Ovary (tissue), 9 donors: ENCODE results near the gene BCAS1. TPM values are rescaled to one million over a fixed set of nuclear protein-coding genes. Genes with fewer than 3 reads are reported as not detected.

Experiments
- DNase-seq, 5 donors: peaks; one replicate each; pipeline ENCODE4 v3.0.0-alpha.2; 2019 to 2020
- H3K27ac ChIP-seq, 2 donors: fragments of 200-600 bp; one replicate each; pipeline versions ENCODE4 v1.5.1 to v1.8.0; 2019 to 2022
- H3K27me3 ChIP-seq: fragments of 200-600 bp; one replicate; pipeline ENCODE4 v1.8.0; 2022
- H3K36me3 ChIP-seq: fragments of 200-600 bp; sonication (generic); one replicate; pipeline ENCODE4 v1.5.1; 2019
- H3K4me1 ChIP-seq: one replicate; pipeline ENCODE4 v1.8.1; 2013; ENCODE audit warnings: mild to moderate bottlenecking, moderate library complexity; ENCODE audit not compliant: insufficient read depth
- H3K4me3 ChIP-seq: fragments of 200-600 bp; sonication (generic); one replicate; pipeline ENCODE4 v1.5.1; 2017
- H3K9me3 ChIP-seq, 2 donors: fragments of 200-600 bp in 1 of 2; sonication (generic) in 1 of 2; one replicate each; pipeline versions ENCODE4 v1.5.1 to v1.8.1; 2013 to 2019; ENCODE audit warnings: mild to moderate bottlenecking in 1 of 2, moderate library complexity in 1 of 2
- EP300 ChIP-seq: sonication (generic); formaldehyde crosslinking; IDR thresholded peaks from one replicate; pipeline ENCODE4 v1.6.1; 2017; ENCODE audit warnings: antibody characterized with exemption
- POLR2A ChIP-seq: fragments of 450-650 bp; IDR thresholded peaks from one replicate; pipeline ENCODE4 v1.6.1; 2017; ENCODE audit warnings: antibody characterized with exemption, mild to moderate bottlenecking, moderate library complexity
- WGBS, 3 donors: extraction: QIAGEN DNeasy Blood & Tissue Kit in 1 of 3; methylation state at CpG; one replicate each; pipeline versions ENCODE4 v1.1.5 to v1.1.7; 2013 to 2017; 5-methylcytosine and 5-hydroxymethylcytosine counted together
- intact Hi-C, 4 donors: fragments of 100-400 bp; cut with DNase I; formaldehyde crosslinking; loops; one replicate each; pipeline versions ENCODE4 v1.11.0 to v1.15.1; 2022 to 2023
- polyA plus RNA-seq, 2 donors: library from polyadenylated mRNA; stranded (reverse); fragments of 200-250 nt in 1 of 2; fragments of 350-450 nt in 1 of 2; fragmentation: Illumina TruSeq in 1 of 2; extraction: RNeasy Lipid Tissue Mini Kit (QIAGEN cat#74804) in 1 of 2; gene quantifications; one replicate each; pipeline ENCODE4 v1.2.3, GENCODE V29; 2013 to 2014
- total RNA-seq, 7 donors: library from RNA; depleted of rRNA in 2 of 7; stranded (reverse); fragments of >200 nt in 2 of 7; fragmentation: NEBNext Ultra II Directional in 3 of 7; extraction: Animal tissue kit (Norgen Biotek cat#: 25700) in 3 of 7; gene quantifications; one replicate each; pipeline versions ENCODE4 v1.1.0 to v1.2.4, GENCODE V29; 2016 to 2023
- TF ChIP-seq, protein P1 (sequence below), 3 donors: fragments of 450-650 bp in 2 of 3; fragments of 200-600 bp in 1 of 3; IDR thresholded peaks; one replicate each; pipeline versions ENCODE4 v1.5.1 to v1.8.0; 2016 to 2022; ENCODE audit warnings: antibody characterized with exemption in 3 of 3, mild to moderate bottlenecking in 1 of 3
- donor health status: DM: no; HTN: no; CAD: no; lungs with moderate emphysema.
- donor health status: DM: no; HTN: no; CAD: no.
- donor health status: Bipolar disorder and iron deficiency.
- donor health status: DM: yes; HTN: yes; CAD: no.
- donor health status: DM: no; HTN: no; CAD: no.
- donor health status: DM: yes; HTN: yes; CAD: no.

The BCAS1 gene
- total and polyA plus RNA-seq, 9 donors = 0.13 to 0.92 (median 0.51) TPM; not detected in 2

- Histone ChIP-seq H3K36me3 (no peaks in the 10 kb centered on the region), H3K27me3 (no peaks in the 10 kb centered on the region), H3K9me3 (no peaks in the 10 kb centered on the region), H3K4me1 (peaks cover 3% of the 10 kb centered on the region), H3K27ac (no peak overlapping the region), H3K4me3 (no peak overlapping the region)
- DNase-seq = no peak
- TF ChIP-seq EP300 = no peak
- no peak for TF ChIP-seq POLR2A
- TF ChIP-seq, protein P1, sequence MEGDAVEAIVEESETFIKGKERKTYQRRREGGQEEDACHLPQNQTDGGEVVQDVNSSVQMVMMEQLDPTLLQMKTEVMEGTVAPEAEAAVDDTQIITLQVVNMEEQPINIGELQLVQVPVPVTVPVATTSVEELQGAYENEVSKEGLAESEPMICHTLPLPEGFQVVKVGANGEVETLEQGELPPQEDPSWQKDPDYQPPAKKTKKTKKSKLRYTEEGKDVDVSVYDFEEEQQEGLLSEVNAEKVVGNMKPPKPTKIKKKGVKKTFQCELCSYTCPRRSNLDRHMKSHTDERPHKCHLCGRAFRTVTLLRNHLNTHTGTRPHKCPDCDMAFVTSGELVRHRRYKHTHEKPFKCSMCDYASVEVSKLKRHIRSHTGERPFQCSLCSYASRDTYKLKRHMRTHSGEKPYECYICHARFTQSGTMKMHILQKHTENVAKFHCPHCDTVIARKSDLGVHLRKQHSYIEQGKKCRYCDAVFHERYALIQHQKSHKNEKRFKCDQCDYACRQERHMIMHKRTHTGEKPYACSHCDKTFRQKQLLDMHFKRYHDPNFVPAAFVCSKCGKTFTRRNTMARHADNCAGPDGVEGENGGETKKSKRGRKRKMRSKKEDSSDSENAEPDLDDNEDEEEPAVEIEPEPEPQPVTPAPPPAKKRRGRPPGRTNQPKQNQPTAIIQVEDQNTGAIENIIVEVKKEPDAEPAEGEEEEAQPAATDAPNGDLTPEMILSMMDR (IDR thresholded peaks at IDR 0.05) = no peak
- WGBS, 3 donors = 93 to 96% (median 95%) methylated on average over 3 of the region's 3 CpGs
- intact Hi-C loops = no loop called here
Observed at GRCh38 chr20:53983401-53983800, 87.0 kb downstream of the BCAS1 start.

- H3K4me1 ChIP-seq = peaks cover 3% of the 10 kb centered on the region
- no peaks in the 10 kb centered on the region for H3K36me3 ChIP-seq
- no peaks in the 10 kb centered on the region for H3K27me3 ChIP-seq
- DNase-seq = no peak
- no peak overlapping the region for H3K4me3 ChIP-seq
- H3K27ac ChIP-seq = no peak overlapping the region
- intact Hi-C loops = no loop called here
- no peak for TF ChIP-seq POLR2A
- H3K9me3 ChIP-seq = no peaks in the 10 kb centered on the region
- WGBS, 3 donors = 37 to 47% (median 42%) methylated on average over 2 of the region's 2 CpGs
Observed at GRCh38 chr20:53982624-53983023, 87.8 kb downstream of the BCAS1 start.

DNA sequence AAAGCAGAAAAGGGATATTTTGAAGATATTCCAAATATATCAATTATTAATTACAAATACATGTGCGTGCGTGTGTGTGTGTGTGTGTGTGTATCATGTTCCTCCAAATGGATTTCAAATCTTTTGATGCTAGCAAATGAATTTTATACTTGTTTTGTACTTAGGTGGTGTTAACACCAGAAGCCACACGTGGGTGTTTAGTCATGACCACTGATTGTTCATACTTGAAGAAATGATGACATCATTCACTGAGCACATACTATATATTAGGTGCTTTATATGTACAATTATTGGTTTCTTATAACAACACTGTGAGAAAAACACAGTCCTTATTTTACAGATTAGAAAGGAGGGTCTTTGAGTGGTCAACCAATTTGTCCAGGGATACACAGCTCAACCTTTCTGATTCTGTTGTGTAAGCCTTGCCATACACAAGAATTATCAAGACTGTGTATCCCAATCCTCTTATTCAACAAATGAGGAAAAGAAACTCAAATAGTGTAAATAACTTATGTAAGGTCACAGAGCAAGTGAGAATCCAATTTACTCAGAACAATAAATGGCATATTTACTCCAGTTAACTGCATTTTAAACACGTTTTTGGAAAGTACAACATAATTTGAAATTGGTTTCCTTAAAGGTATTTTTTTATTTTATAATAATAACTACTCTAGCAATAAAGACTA lies 88.5 kb downstream of the BCAS1 start:
- intact Hi-C loops = no loop called here
- Histone ChIP-seq H3K27ac (no peak overlapping the region), H3K27me3 (no peaks in the 10 kb centered on the region), H3K9me3 (no peaks in the 10 kb centered on the region), H3K36me3 (no peaks in the 10 kb centered on the region), H3K4me1 (peaks cover 3% of the 10 kb centered on the region), H3K4me3 (no peak overlapping the region)
- no peak for DNase-seq
- WGBS, 3 donors = 72 to 80% (median 75%) methylated on average over 4 of the region's 4 CpGs
- TF ChIP-seq POLR2A = no peak

DNA sequence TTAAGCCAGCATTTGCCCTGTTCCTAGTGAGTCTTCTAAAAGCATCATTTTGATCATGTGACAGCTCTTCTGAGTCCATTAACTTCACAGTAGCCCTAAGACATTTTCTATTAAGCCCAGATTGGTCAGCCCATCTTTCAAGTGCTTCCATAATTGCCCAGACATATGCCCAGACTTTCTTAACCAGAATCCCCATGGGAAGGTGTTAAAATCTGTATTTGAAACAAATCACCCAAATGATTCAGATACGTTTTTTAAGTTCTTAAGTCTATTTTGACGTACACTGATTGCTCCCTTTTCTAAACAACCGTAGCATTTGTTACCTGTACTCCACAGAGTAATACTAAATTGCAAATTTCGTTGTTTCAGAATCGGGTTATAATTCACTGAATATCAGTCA lies 89.3 kb downstream of the BCAS1 start:
- H3K36me3 ChIP-seq = no peaks in the 10 kb centered on the region
- no peaks in the 10 kb centered on the region for H3K9me3 ChIP-seq
- H3K4me1 ChIP-seq = peaks cover 3% of the 10 kb centered on the region
- H3K4me3 ChIP-seq = no peak overlapping the region
- no peaks in the 10 kb centered on the region for H3K27me3 ChIP-seq
- WGBS, 3 donors = 93 to 96% (median 95%) methylated on average over 5 of the region's 5 CpGs
- no peak for DNase-seq
- TF ChIP-seq EP300 (no peak), POLR2A (no peak)
- no peak overlapping the region for H3K27ac ChIP-seq
- intact Hi-C loops = no loop called here

GRCh38 chr20:53980031-53980465 lies 90.3 kb downstream of the BCAS1 start:
- intact Hi-C loops = no loop called here
- TF ChIP-seq, protein P1 (IDR thresholded peaks at IDR 0.05) = no peak
- TF ChIP-seq EP300 (no peak), POLR2A (no peak)
- H3K9me3 ChIP-seq = no peaks in the 10 kb centered on the region
- peaks cover 3% of the 10 kb centered on the region for H3K4me1 ChIP-seq
- no peaks in the 10 kb centered on the region for H3K27me3 ChIP-seq
- 3 to 4% (median 4%) methylated on average over 4 of the region's 4 CpGs for WGBS, 3 donors
- no peak overlapping the region for H3K4me3 ChIP-seq
- H3K36me3 ChIP-seq = no peaks in the 10 kb centered on the region
- DNase-seq = no peak
- H3K27ac ChIP-seq = no peak overlapping the region

DNA sequence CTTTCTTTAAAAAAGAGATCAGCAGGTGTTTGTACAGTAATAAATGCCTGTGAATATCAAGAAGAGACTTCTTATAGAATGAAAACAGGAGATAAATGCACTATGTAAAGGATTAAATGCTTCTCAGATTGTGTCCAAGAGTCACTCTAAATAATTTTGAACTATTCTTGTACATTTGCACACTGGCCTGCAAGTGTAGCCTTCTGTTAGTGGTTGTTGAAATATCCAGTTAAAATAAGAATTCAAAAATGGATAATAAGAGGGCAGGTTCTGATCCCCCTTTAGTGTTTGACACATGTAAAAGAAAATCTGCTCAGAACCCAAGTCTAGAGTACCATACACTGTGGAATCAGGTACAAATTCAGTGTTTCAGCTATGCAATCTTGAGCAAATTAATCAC lies 91.9 kb downstream of the BCAS1 start:
- Histone ChIP-seq H3K9me3 (no peaks in the 10 kb centered on the region), H3K27ac (no peak overlapping the region), H3K4me3 (no peak overlapping the region), H3K36me3 (no peaks in the 10 kb centered on the region), H3K4me1 (peaks cover 6% of the 10 kb centered on the region), H3K27me3 (no peaks in the 10 kb centered on the region)
- no peak for TF ChIP-seq EP300
- intact Hi-C loops = no loop called here
- DNase-seq = no peak
